Measurements from ENCODE around the gene MXD3.

MXD3 gene

GRCh38 chr5:177299697-177300096 is 12.0 kb downstream of the MXD3 start:
- Histone ChIP-seq H3K27me3 (ENCODE audit: low read depth, low read length) (no peaks in the 10 kb centered on the region), H3K9me3 (ENCODE audit: control insufficient read depth in 1 of 2, low read length in 2 of 2) (no peaks in the 10 kb centered on the region), H3K4me3 (ENCODE audit: low read depth in 1 of 2, low read length in 2 of 2) (no peak overlapping the region), H3K36me3 (ENCODE audit: control insufficient read depth in 1 of 2, insufficient read depth in 2 of 2, low read length in 2 of 2) (peaks cover 28 to 33% of the 10 kb centered on the region in 2 donors), H3K27ac (ENCODE audit: low read length) (peak overlapping the region; percentile 16), H3K4me1 (ENCODE audit: control insufficient read depth in 1 of 2, insufficient read depth in 2 of 2, low read length in 2 of 2) (peaks cover 34 to 42% of the 10 kb centered on the region in 2 donors)

GRCh38 chr5:177297922-177298321 is 13.8 kb downstream of the MXD3 start:
- no peak overlapping the region for H3K27ac ChIP-seq (ENCODE audit: low read length)
- H3K9me3 ChIP-seq (ENCODE audit: control insufficient read depth in 1 of 2, low read length in 2 of 2) = no peaks in the 10 kb centered on the region
- H3K4me1 ChIP-seq (ENCODE audit: control insufficient read depth in 1 of 2, insufficient read depth in 2 of 2, low read length in 2 of 2) = peaks cover 29 to 35% of the 10 kb centered on the region in 2 donors
- H3K36me3 ChIP-seq (ENCODE audit: control insufficient read depth in 1 of 2, insufficient read depth in 2 of 2, low read length in 2 of 2) = peaks cover 45 to 47% of the 10 kb centered on the region in 2 donors
- H3K4me3 ChIP-seq (ENCODE audit: low read depth in 1 of 2, low read length in 2 of 2) = no peak overlapping the region
- H3K27me3 ChIP-seq (ENCODE audit: low read depth, low read length) = no peaks in the 10 kb centered on the region

GRCh38 chr5:177296581-177296980 is 15.1 kb downstream of the MXD3 start:
- H3K4me3 ChIP-seq (ENCODE audit: low read depth in 1 of 2, low read length in 2 of 2) = no peak overlapping the region
- H3K27me3 ChIP-seq (ENCODE audit: low read depth, low read length) = no peaks in the 10 kb centered on the region
- peaks cover 54 to 61% of the 10 kb centered on the region in 2 donors for H3K36me3 ChIP-seq (ENCODE audit: control insufficient read depth in 1 of 2, insufficient read depth in 2 of 2, low read length in 2 of 2)
- no peak overlapping the region for H3K27ac ChIP-seq (ENCODE audit: low read length)
- peaks cover 20 to 22% of the 10 kb centered on the region in 2 donors for H3K4me1 ChIP-seq (ENCODE audit: control insufficient read depth in 1 of 2, insufficient read depth in 2 of 2, low read length in 2 of 2)
- no peaks in the 10 kb centered on the region for H3K9me3 ChIP-seq (ENCODE audit: control insufficient read depth in 1 of 2, low read length in 2 of 2)

GRCh38 chr5:177295924-177296323 is 15.8 kb downstream of the MXD3 start:
- Histone ChIP-seq H3K36me3 (ENCODE audit: control insufficient read depth in 1 of 2, insufficient read depth in 2 of 2, low read length in 2 of 2) (peaks cover 57 to 58% of the 10 kb centered on the region in 2 donors), H3K4me3 (ENCODE audit: low read depth in 1 of 2, low read length in 2 of 2) (no peak overlapping the region), H3K27ac (ENCODE audit: low read length) (no peak overlapping the region), H3K9me3 (ENCODE audit: control insufficient read depth in 1 of 2, low read length in 2 of 2) (no peaks in the 10 kb centered on the region), H3K4me1 (ENCODE audit: control insufficient read depth in 1 of 2, insufficient read depth in 2 of 2, low read length in 2 of 2) (peaks cover 13 to 15% of the 10 kb centered on the region in 2 donors), H3K27me3 (ENCODE audit: low read depth, low read length) (no peaks in the 10 kb centered on the region)

GRCh38 chr5:177294632-177295031 is 17.1 kb downstream of the MXD3 start:
- H3K36me3 ChIP-seq (ENCODE audit: control insufficient read depth in 1 of 2, insufficient read depth in 2 of 2, low read length in 2 of 2) = peaks cover 57 to 71% of the 10 kb centered on the region in 2 donors
- peaks cover 4 to 5% of the 10 kb centered on the region in 2 donors for H3K4me1 ChIP-seq (ENCODE audit: control insufficient read depth in 1 of 2, insufficient read depth in 2 of 2, low read length in 2 of 2)
- H3K27ac ChIP-seq (ENCODE audit: low read length) = no peak overlapping the region
- no peak overlapping the region for H3K4me3 ChIP-seq (ENCODE audit: low read depth in 1 of 2, low read length in 2 of 2)
- no peaks in the 10 kb centered on the region for H3K27me3 ChIP-seq (ENCODE audit: low read depth, low read length)
- no peaks in the 10 kb centered on the region for H3K9me3 ChIP-seq (ENCODE audit: control insufficient read depth in 1 of 2, low read length in 2 of 2)

- Histone ChIP-seq H3K9me3 (ENCODE audit: control insufficient read depth in 1 of 2, low read length in 2 of 2) (no peaks in the 10 kb centered on the region), H3K4me1 (ENCODE audit: control insufficient read depth in 1 of 2, insufficient read depth in 2 of 2, low read length in 2 of 2) (peaks cover 0 to 4% of the 10 kb centered on the region in 2 donors), H3K27me3 (ENCODE audit: low read depth, low read length) (no peaks in the 10 kb centered on the region), H3K36me3 (ENCODE audit: control insufficient read depth in 1 of 2, insufficient read depth in 2 of 2, low read length in 2 of 2) (peaks cover 59 to 75% of the 10 kb centered on the region in 2 donors), H3K27ac (ENCODE audit: low read length) (no peak overlapping the region), H3K4me3 (ENCODE audit: low read depth in 1 of 2, low read length in 2 of 2) (no peak overlapping the region)
Measured at GRCh38 chr5:177293819-177294581, 17.7 kb downstream of the MXD3 start.

- Histone ChIP-seq H3K4me1 (ENCODE audit: control insufficient read depth in 1 of 2, insufficient read depth in 2 of 2, low read length in 2 of 2) (peaks cover 0 to 4% of the 10 kb centered on the region in 2 donors), H3K27me3 (ENCODE audit: low read depth, low read length) (no peaks in the 10 kb centered on the region), H3K36me3 (ENCODE audit: control insufficient read depth in 1 of 2, insufficient read depth in 2 of 2, low read length in 2 of 2) (peaks cover 58 to 84% of the 10 kb centered on the region in 2 donors), H3K9me3 (ENCODE audit: control insufficient read depth in 1 of 2, low read length in 2 of 2) (no peaks in the 10 kb centered on the region), H3K4me3 (ENCODE audit: low read depth in 1 of 2, low read length in 2 of 2) (no peak overlapping the region), H3K27ac (ENCODE audit: low read length) (no peak overlapping the region)
Measured at GRCh38 chr5:177291735-177292134, 20.0 kb downstream of the MXD3 start.

GRCh38 chr5:177290816-177291596 is 20.7 kb downstream of the MXD3 start:
- Histone ChIP-seq H3K36me3 (ENCODE audit: control insufficient read depth in 1 of 2, insufficient read depth in 2 of 2, low read length in 2 of 2) (peaks cover 58 to 84% of the 10 kb centered on the region in 2 donors), H3K27me3 (ENCODE audit: low read depth, low read length) (no peaks in the 10 kb centered on the region), H3K9me3 (ENCODE audit: control insufficient read depth in 1 of 2, low read length in 2 of 2) (no peaks in the 10 kb centered on the region), H3K27ac (ENCODE audit: low read length) (no peak overlapping the region), H3K4me1 (ENCODE audit: control insufficient read depth in 1 of 2, insufficient read depth in 2 of 2, low read length in 2 of 2) (peaks cover 0 to 4% of the 10 kb centered on the region in 2 donors), H3K4me3 (ENCODE audit: low read depth in 1 of 2, low read length in 2 of 2) (no peak overlapping the region)

GRCh38 chr5:177288191-177288590 is 23.5 kb downstream of the MXD3 start:
- Histone ChIP-seq H3K9me3 (ENCODE audit: control insufficient read depth in 1 of 2, low read length in 2 of 2) (no peaks in the 10 kb centered on the region), H3K27ac (ENCODE audit: low read length) (no peak overlapping the region), H3K36me3 (ENCODE audit: control insufficient read depth in 1 of 2, insufficient read depth in 2 of 2, low read length in 2 of 2) (peaks cover 56 to 79% of the 10 kb centered on the region in 2 donors)

GRCh38 chr5:177276886-177277285 is 34.8 kb downstream of the MXD3 start:
- H3K27me3 ChIP-seq (ENCODE audit: low read depth, low read length) = no peaks in the 10 kb centered on the region
- no peaks in the 10 kb centered on the region for H3K4me1 ChIP-seq (ENCODE audit: control insufficient read depth in 1 of 2, insufficient read depth in 2 of 2, low read length in 2 of 2)
- H3K4me3 ChIP-seq (ENCODE audit: low read depth in 1 of 2, low read length in 2 of 2) = no peak overlapping the region
- H3K9me3 ChIP-seq (ENCODE audit: control insufficient read depth in 1 of 2, low read length in 2 of 2) = no peaks in the 10 kb centered on the region
- no peak overlapping the region for H3K27ac ChIP-seq (ENCODE audit: low read length)
- H3K36me3 ChIP-seq (ENCODE audit: control insufficient read depth in 1 of 2, insufficient read depth in 2 of 2, low read length in 2 of 2) = peaks cover 36 to 66% of the 10 kb centered on the region in 2 donors

More at GRCh38 chr5:177288191-177288590, 23.5 kb downstream of the MXD3 start:
- Histone ChIP-seq H3K4me1 (ENCODE audit: control insufficient read depth in 1 of 2, insufficient read depth in 2 of 2, low read length in 2 of 2) (no peaks in the 10 kb centered on the region), H3K4me3 (ENCODE audit: low read depth in 1 of 2, low read length in 2 of 2) (no peak overlapping the region), H3K27me3 (ENCODE audit: low read depth, low read length) (no peaks in the 10 kb centered on the region)

- no peak overlapping the region for H3K4me3 ChIP-seq (ENCODE audit: low read depth in 1 of 2, low read length in 2 of 2)
- no peaks in the 10 kb centered on the region for H3K4me1 ChIP-seq (ENCODE audit: control insufficient read depth in 1 of 2, insufficient read depth in 2 of 2, low read length in 2 of 2)
- no peak overlapping the region for H3K27ac ChIP-seq (ENCODE audit: low read length)
- H3K27me3 ChIP-seq (ENCODE audit: low read depth, low read length) = no peaks in the 10 kb centered on the region
- no peaks in the 10 kb centered on the region for H3K9me3 ChIP-seq (ENCODE audit: control insufficient read depth in 1 of 2, low read length in 2 of 2)
- peaks cover 38 to 72% of the 10 kb centered on the region in 2 donors for H3K36me3 ChIP-seq (ENCODE audit: control insufficient read depth in 1 of 2, insufficient read depth in 2 of 2, low read length in 2 of 2)
Measured at GRCh38 chr5:177275883-177276282, 35.8 kb downstream of the MXD3 start.
